ENCODE data around the gene ALDOC.

The ALDOC gene

DNA sequence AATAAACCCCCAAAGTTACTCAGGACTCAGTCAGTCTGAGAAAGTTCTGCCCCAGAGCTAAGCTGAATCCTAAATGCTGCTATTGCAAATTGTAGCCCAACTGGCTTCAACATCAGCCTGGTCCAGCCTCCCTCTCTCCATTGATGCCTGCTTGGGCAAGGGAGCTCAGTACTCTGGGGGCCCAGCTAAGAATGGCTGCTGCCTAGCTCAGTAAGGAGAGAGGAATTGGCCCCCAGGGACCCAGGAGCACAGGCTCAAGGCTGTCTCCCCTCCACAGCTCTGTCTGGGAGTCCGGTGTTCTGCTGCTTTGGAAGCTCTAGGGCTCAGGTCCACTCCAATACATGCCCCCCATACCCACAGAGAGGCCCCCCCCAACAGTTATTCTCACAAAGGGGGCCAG lies 25.8 kb downstream of the ALDOC start:
- Histone ChIP-seq H3K9me3 (replicated peaks; ENCODE audit: low read length) (no peaks in the 10 kb centered on the region), H3K4me3 (ENCODE audit: low read length) (no peak overlapping the region), H3K4me2 (ENCODE audit: low read length) (no peak overlapping the region), H3K4me1 (ENCODE audit: control insufficient read depth, insufficient read depth, low read length) (peaks cover 12% of the 10 kb centered on the region), H3K36me3 (ENCODE audit: insufficient read depth, low read length) (peaks cover 32% of the 10 kb centered on the region), H3K27me3 (ENCODE audit: control insufficient read depth, insufficient read depth, low read length) (no peaks in the 10 kb centered on the region), H3K9ac (ENCODE audit: low read depth, low read length) (no peak overlapping the region)

DNA sequence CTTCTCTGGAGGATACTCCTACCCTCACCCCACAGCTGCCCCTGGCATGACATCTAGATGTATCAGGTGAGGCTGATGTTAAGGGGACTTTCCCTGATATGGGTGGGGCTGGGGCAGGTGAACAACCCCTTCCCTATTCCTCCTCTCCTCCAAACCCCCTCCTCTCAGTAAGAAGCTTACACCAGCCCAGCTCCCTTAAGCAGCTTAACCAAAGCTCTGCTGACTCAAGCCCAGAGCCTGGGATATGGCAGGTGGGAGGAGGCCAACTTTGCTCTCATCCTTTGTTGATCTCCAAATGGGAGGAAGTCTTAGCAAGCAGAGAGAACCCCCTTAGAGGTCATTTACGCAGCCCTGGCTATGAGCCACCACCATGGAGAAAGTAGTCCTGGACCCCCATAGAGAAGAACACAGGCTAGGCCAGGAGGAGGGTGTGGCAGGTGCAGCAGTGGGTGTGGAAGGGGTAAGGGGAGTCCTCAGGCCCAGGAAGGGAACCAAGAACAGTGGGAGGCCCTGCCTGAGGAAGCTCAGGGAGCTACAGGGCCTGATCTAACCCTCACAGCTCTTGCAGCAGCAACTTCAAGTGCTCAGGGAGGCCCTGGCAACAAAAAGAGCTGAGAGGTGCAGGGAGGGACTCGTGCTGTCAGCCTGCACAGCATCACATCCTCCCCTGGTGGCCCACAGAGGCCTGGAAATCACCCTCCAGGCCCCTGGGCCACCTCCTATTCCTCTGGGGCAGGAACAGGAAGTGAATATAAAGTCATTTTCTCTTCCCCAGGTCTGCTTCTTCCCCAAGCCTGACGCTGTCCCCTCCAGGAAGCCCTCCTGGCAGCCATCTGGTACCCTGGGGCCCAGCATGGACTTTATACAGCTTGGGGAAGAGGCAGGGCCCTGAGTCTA lies 27.2 kb downstream of the ALDOC start:
- H3K4me3 ChIP-seq (ENCODE audit: low read length) = no peak overlapping the region
- H3K9ac ChIP-seq (ENCODE audit: low read depth, low read length) = no peak overlapping the region
- H3K4me1 ChIP-seq (ENCODE audit: control insufficient read depth, insufficient read depth, low read length) = peaks cover 12% of the 10 kb centered on the region

DNA sequence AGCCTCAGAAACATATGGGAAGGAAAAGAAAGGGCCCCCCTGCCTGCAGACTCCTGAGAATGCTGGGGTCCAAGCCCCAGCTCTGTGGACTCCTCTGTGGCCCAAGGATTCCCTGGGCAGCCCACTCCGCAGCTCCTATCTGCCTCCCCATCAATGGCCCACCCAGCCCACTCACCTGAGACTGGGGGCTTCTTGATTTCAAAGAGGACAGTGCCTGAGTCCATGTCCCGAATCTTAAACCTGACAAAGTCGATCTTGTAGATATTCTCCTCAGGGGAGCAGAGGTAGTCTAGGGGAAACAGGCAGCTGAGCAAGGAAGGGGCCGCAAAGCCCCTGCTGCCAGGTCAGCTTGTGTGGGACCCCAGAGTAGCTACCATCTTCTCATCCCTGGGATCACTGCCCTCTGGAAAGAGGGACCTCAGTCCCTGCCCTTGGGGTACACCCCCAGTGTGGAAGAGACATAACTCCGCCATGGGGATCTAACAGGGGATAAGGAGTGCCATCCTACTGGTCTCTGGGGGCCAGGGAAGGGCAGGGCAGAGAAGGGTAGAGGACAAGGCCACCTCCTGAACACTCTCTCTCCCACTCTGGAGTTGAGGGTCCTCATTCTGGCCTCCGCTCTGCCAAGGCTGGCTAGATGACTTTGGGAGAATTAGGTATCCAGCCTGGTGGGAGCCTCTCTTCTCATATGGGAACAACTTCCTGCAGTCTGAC lies 28.1 kb downstream of the ALDOC start:
- H3K4me1 ChIP-seq (ENCODE audit: control insufficient read depth, insufficient read depth, low read length) = peaks cover 12% of the 10 kb centered on the region
- H3K36me3 ChIP-seq (ENCODE audit: insufficient read depth, low read length) = peaks cover 12% of the 10 kb centered on the region
- no peak overlapping the region for H3K9ac ChIP-seq (ENCODE audit: low read depth, low read length)
- no peak overlapping the region for H3K4me2 ChIP-seq (ENCODE audit: low read length)
- no peaks in the 10 kb centered on the region for H3K27me3 ChIP-seq (ENCODE audit: control insufficient read depth, insufficient read depth, low read length)
- no peaks in the 10 kb centered on the region for H3K9me3 ChIP-seq (replicated peaks; ENCODE audit: low read length)
- H3K4me3 ChIP-seq (ENCODE audit: low read length) = no peak overlapping the region

More for the DNA sequence above, 27.2 kb downstream of the ALDOC start:
- H3K9me3 ChIP-seq (replicated peaks; ENCODE audit: low read length) = no peaks in the 10 kb centered on the region
- no peak overlapping the region for H3K4me2 ChIP-seq (ENCODE audit: low read length)
- peaks cover 22% of the 10 kb centered on the region for H3K36me3 ChIP-seq (ENCODE audit: insufficient read depth, low read length)
- no peaks in the 10 kb centered on the region for H3K27me3 ChIP-seq (ENCODE audit: control insufficient read depth, insufficient read depth, low read length)

DNA sequence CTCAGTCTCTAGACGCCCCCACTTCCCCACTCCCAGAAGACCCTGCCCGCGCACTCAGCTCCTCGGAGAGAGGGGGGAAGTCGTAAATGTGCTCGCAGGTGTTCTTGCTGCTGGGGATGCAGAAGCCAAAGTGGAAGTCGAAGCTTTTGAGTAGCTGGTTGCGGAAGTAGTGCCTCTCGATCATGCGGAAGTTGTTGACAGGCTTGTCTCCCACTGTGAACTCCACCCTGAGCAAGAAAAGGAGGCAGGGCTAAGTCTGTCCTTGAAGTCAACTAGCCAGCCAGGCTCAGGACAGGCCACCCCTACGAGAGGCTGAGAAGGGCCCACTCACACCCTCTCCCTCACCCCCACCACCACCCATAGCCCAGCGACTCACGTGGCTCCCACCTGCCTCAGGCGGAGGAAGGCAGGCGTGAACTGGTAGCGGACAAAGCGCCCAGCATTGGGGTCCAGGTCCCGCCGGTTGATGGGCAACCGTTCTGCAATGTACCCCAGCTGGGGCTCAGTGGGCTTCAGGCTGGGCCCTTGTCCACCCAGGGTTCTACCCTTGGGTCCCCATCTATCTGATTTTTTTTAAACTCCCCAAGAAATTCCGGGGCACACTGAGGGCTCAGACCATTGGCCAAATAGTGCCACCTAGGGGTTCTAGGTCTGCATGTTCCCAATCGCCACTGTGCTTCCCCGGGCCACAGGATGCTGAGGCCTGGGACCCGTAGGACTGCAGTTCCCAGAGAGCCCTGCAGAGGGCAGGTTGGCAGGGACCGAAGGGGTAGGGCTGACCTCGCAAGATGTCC lies 28.9 kb downstream of the ALDOC start:
- H3K4me2 ChIP-seq (ENCODE audit: low read length) = no peak overlapping the region
- no peaks in the 10 kb centered on the region for H3K27me3 ChIP-seq (ENCODE audit: control insufficient read depth, insufficient read depth, low read length)
- peaks cover 12% of the 10 kb centered on the region for H3K4me1 ChIP-seq (ENCODE audit: control insufficient read depth, insufficient read depth, low read length)
- no peak overlapping the region for H3K9ac ChIP-seq (ENCODE audit: low read depth, low read length)
- no peaks in the 10 kb centered on the region for H3K9me3 ChIP-seq (replicated peaks; ENCODE audit: low read length)
- peaks cover 10% of the 10 kb centered on the region for H3K36me3 ChIP-seq (ENCODE audit: insufficient read depth, low read length)
- H3K4me3 ChIP-seq (ENCODE audit: low read length) = no peak overlapping the region

DNA sequence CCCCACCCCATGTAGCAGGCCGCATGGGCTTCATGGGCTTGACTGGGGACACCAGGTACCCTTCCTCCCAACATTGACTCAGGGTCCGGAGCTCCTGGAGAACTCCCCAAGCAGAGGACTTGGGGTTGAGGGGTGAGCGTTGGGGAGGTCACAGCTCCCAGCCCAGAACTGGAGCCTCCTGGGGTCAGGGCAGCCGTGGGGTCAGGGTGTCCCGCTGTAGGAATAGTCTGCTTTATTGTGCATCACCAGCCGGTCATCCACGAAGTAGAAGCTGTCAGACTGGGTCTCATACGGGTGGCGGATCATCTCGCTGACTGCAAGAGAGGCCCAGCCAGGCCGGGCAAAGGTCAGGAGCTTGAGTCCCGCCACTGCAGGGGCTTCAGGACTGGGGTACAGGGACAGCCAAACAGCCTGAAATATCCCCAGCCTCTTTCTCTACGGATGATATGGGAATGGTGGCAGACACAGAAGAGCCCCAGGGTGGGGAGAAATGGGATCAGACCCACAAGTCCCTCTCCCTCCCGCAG lies 29.5 kb downstream of the ALDOC start:
- Histone ChIP-seq H3K4me3 (ENCODE audit: low read length) (no peak overlapping the region), H3K4me2 (ENCODE audit: low read length) (no peak overlapping the region), H3K36me3 (ENCODE audit: insufficient read depth, low read length) (peaks cover 10% of the 10 kb centered on the region), H3K9ac (ENCODE audit: low read depth, low read length) (no peak overlapping the region), H3K4me1 (ENCODE audit: control insufficient read depth, insufficient read depth, low read length) (peaks cover 9% of the 10 kb centered on the region), H3K9me3 (replicated peaks; ENCODE audit: low read length) (no peaks in the 10 kb centered on the region), H3K27me3 (ENCODE audit: control insufficient read depth, insufficient read depth, low read length) (no peaks in the 10 kb centered on the region)

DNA sequence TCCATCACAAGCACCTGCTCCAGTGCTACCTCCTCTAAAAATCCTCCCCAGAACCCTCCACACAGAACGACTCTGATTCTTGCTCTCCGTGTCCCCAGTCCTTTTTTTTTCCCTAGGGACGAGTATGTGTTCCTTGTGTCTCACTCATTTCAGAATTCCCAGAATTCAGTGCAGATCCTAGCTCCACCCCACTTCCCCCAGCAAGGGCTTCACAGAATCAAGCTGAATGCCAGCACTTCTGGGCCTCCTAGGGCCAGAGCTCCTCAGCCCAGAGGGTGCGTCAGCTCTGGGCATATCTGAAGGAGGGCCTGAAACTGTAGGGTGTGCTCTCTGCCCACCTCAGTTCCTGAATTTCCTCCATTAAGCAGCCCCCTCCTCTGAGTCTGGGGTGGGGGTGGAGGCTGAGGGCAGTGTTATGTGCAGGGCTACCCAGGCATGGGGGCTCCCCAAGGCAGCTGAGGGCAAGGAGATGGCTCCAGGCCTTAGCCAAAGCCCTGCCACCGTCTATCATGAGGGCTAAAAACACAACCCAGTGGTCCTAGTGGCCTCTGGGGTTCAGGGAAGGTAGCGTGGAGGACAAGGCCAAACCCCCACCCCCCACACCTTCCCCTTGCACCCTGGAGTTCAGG lies 30.8 kb downstream of the ALDOC start:
- no peak overlapping the region for H3K4me2 ChIP-seq (ENCODE audit: low read length)
- no peak overlapping the region for H3K9ac ChIP-seq (ENCODE audit: low read depth, low read length)
- no peaks in the 10 kb centered on the region for H3K4me1 ChIP-seq (ENCODE audit: control insufficient read depth, insufficient read depth, low read length)
- H3K9me3 ChIP-seq (replicated peaks; ENCODE audit: low read length) = no peaks in the 10 kb centered on the region
- peaks cover 10% of the 10 kb centered on the region for H3K36me3 ChIP-seq (ENCODE audit: insufficient read depth, low read length)
- H3K4me3 ChIP-seq (ENCODE audit: low read length) = no peak overlapping the region
- H3K27me3 ChIP-seq (ENCODE audit: control insufficient read depth, insufficient read depth, low read length) = no peaks in the 10 kb centered on the region

DNA sequence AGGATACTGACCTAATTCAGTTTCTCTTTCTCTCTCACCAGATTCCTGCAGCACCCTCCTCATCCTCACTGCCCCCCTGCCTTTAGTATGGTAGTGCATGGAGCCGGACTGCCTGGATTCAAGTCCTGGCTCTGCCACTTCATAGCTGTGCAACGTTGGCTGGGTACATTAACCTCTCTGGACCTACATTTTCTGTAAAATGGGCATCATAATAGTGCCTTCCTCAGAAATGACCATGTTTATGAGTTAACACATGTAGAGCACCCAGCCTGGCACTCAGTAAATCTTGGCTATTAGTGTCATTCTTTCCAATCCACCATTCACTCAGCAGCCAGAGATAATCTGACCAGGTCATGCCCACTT lies 31.6 kb downstream of the ALDOC start:
- peaks cover 10% of the 10 kb centered on the region for H3K36me3 ChIP-seq (ENCODE audit: insufficient read depth, low read length)
- H3K4me3 ChIP-seq (ENCODE audit: low read length) = no peak overlapping the region
- H3K9ac ChIP-seq (ENCODE audit: low read depth, low read length) = no peak overlapping the region

DNA sequence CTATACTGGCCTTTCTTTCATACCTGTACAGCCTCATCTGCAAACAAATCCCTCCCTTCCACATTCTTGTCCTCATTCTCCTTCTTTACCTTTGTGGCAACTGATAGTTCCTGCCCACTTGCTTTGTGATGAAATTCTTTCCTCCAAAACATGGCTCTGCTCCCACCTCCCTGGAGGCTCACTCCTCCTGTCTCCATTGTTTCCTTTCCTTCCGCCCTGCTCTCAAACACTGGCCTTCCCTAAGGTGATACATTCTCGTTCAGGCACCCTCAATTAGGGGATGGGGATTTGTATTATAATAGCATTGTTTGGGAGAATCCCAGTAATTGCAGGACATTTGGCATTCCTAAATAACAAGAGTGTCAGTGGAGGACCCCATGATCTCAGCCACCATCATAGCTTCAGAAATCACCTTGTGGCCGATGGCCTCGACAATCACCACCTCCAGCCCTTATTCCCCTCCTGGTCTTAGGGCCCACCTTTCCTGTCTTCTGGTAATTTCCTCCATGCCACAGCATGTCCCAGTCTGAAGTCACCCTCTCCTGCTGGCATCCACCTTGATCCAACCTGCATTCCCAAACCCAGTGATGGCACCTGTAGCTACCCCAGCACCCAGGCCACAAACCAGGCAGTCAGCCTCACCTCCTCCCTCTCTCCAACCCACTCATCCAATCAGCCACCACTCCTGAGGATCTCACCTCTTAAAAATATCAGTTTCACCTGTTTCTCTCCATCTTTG lies 32.1 kb downstream of the ALDOC start:
- Histone ChIP-seq H3K36me3 (ENCODE audit: insufficient read depth, low read length) (peaks cover 10% of the 10 kb centered on the region), H3K4me3 (ENCODE audit: low read length) (no peak overlapping the region), H3K4me2 (ENCODE audit: low read length) (no peak overlapping the region), H3K4me1 (ENCODE audit: control insufficient read depth, insufficient read depth, low read length) (no peaks in the 10 kb centered on the region), H3K9ac (ENCODE audit: low read depth, low read length) (no peak overlapping the region), H3K9me3 (replicated peaks; ENCODE audit: low read length) (no peaks in the 10 kb centered on the region), H3K27me3 (ENCODE audit: control insufficient read depth, insufficient read depth, low read length) (no peaks in the 10 kb centered on the region)

More for the DNA sequence above, 31.6 kb downstream of the ALDOC start:
- Histone ChIP-seq H3K4me2 (ENCODE audit: low read length) (no peak overlapping the region), H3K9me3 (replicated peaks; ENCODE audit: low read length) (no peaks in the 10 kb centered on the region), H3K4me1 (ENCODE audit: control insufficient read depth, insufficient read depth, low read length) (no peaks in the 10 kb centered on the region), H3K27me3 (ENCODE audit: control insufficient read depth, insufficient read depth, low read length) (no peaks in the 10 kb centered on the region)

DNA sequence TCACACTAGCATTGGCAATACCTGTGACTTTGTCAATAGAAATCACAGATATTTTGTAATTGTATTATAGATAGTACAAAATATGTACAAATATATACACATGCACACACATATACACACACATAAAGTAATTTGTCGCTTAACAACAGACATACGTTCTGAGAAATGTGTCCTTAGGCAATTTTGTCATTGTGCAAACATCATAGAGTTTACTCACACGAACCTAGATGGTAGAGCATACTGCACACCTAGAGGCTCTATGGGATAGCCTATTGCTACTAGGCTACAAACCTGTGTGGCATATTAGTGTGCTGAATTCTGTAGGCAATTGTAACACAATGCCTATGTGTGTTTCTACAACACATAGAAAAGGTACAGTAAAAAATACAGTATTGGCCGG lies 35.3 kb downstream of the ALDOC start:
- H3K36me3 ChIP-seq (ENCODE audit: insufficient read depth, low read length) = no peaks in the 10 kb centered on the region
- H3K4me1 ChIP-seq (ENCODE audit: control insufficient read depth, insufficient read depth, low read length) = no peaks in the 10 kb centered on the region
- no peak overlapping the region for H3K4me2 ChIP-seq (ENCODE audit: low read length)
- no peak overlapping the region for H3K4me3 ChIP-seq (ENCODE audit: low read length)
- peaks cover 9% of the 10 kb centered on the region for H3K27me3 ChIP-seq (ENCODE audit: control insufficient read depth, insufficient read depth, low read length)
- no peak overlapping the region for H3K9ac ChIP-seq (ENCODE audit: low read depth, low read length)
- no peaks in the 10 kb centered on the region for H3K9me3 ChIP-seq (replicated peaks; ENCODE audit: low read length)

DNA sequence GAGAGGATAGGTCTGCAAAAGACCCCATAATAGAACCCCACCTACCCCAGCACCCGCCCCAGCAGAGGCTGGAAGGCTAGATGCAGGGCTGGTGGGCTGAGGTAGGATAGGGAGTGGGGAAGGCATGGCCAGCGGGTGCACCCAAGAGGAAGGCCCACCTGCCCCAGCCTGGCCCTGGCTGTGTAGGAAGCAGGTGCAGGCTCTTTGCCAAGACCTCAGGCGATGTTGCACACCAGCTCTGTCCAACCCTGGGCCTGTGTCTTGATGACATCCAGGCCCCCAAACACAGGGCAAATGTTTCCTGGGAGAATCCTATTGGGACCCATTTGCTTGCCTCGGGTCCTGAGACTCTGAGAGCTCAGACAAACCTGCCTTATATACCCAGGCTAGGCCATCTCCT lies 36.5 kb downstream of the ALDOC start:
- no peak overlapping the region for H3K9ac ChIP-seq (ENCODE audit: low read depth, low read length)
- H3K9me3 ChIP-seq (replicated peaks; ENCODE audit: low read length) = no peaks in the 10 kb centered on the region
- no peaks in the 10 kb centered on the region for H3K4me1 ChIP-seq (ENCODE audit: control insufficient read depth, insufficient read depth, low read length)
- no peak overlapping the region for H3K4me2 ChIP-seq (ENCODE audit: low read length)
- H3K36me3 ChIP-seq (ENCODE audit: insufficient read depth, low read length) = no peaks in the 10 kb centered on the region
- no peak overlapping the region for H3K4me3 ChIP-seq (ENCODE audit: low read length)
- peaks cover 9% of the 10 kb centered on the region for H3K27me3 ChIP-seq (ENCODE audit: control insufficient read depth, insufficient read depth, low read length)
